H1 (cell line): ENCODE results near the gene SHTN1. TPM values are rescaled to one million over a fixed set of nuclear protein-coding genes. Genes with fewer than 3 reads are reported as not detected.

Experiments used
- CTCF ChIA-PET: fragments of 300-600 bp; sonication (Branson Sonifier 250); formaldehyde crosslinking; loops from one replicate; lab custom pipeline; 2021; ENCODE audit not compliant: partially characterized antibody; lab: Charles Lee
- POLR2A ChIA-PET: fragments of 300-600 bp; sonication (Branson Sonifier 250); formaldehyde crosslinking; loops from one replicate; lab custom pipeline; 2021; ENCODE audit warnings: inconsistent platforms; ENCODE audit not compliant: partially characterized antibody; lab: Charles Lee
- DNase-seq, 2 experiments: peaks; one replicate each; pipeline versions ENCODE4 v3.0.0 to v3.0.0-alpha.2; 2010 to 2022; ENCODE audit warnings: low spot score in 2 of 2, low read depth in 1 of 2, mixed read lengths in 1 of 2
- FAIRE-seq: peaks from 2 replicates; lab custom pipeline; 2011; peaks lifted over from hg19 to GRCh38; lab: Jason Lieb, UNC
- H2AFZ ChIP-seq: 2 replicates; pipeline ENCODE4 v1.8.1; 2012; ENCODE audit warnings: low read length, inconsistent platforms
- H2AK5ac ChIP-seq: 2 replicates; pipeline ENCODE4 v1.6.1; 2013; ENCODE audit warnings: low read depth, low read length
- H2BK120ac ChIP-seq: replicated peaks from 2 replicates; pipeline ENCODE3; 2013; ENCODE audit warnings: low read depth, low read length, inconsistent platforms
- H2BK12ac ChIP-seq: 2 replicates; pipeline ENCODE4 v1.6.1; 2013; ENCODE audit warnings: low read depth, low read length
- H2BK15ac ChIP-seq: 2 replicates; pipeline ENCODE4 v1.6.1; 2013; ENCODE audit warnings: low read length
- H2BK20ac ChIP-seq: 2 replicates; pipeline ENCODE4 v1.6.1; 2013; ENCODE audit warnings: low read length
- H2BK5ac ChIP-seq: 2 replicates; pipeline ENCODE4 v1.6.1; 2013; ENCODE audit warnings: low read depth, low read length
- H3K14ac ChIP-seq: 2 replicates; pipeline ENCODE4 v1.6.1; 2013; ENCODE audit warnings: inconsistent platforms; ENCODE audit not compliant: insufficient read length
- H3K18ac ChIP-seq: 2 replicates; pipeline ENCODE4 v1.6.1; 2013; ENCODE audit warnings: low read length; ENCODE audit errors: extremely low read depth
- H3K23ac ChIP-seq: 2 replicates; pipeline ENCODE4 v1.6.1; 2013; ENCODE audit warnings: inconsistent platforms; ENCODE audit not compliant: insufficient read length
- H3K23me2 ChIP-seq: 2 replicates; pipeline ENCODE4 v1.6.1; 2013; ENCODE audit warnings: low read depth, low read length
- H3K27ac ChIP-seq: 2 replicates; pipeline ENCODE4 v1.6.1; 2011; ENCODE audit warnings: low read depth, low read length, inconsistent platforms
- H3K27me3 ChIP-seq, 4 experiments: replicated peaks in 1 of 4; 1 replicate in 1 of 4; 2 replicates in 3 of 4; pipeline versions ENCODE4 v1.6.1 to v1.8.1; 2011 to 2013; ENCODE audit warnings: low read length in 3 of 4, mild to moderate bottlenecking in 3 of 4, inconsistent platforms in 2 of 4, mixed read lengths in 2 of 4, moderate library complexity in 1 of 4; ENCODE audit not compliant: control insufficient read depth in 3 of 4, insufficient read depth in 3 of 4; ENCODE audit errors: extremely low read depth in 1 of 4
- H3K36me3 ChIP-seq, 4 experiments: 2 replicates each; pipeline versions ENCODE4 v1.6.1 to v1.8.1; 2011 to 2013; ENCODE audit warnings: mild to moderate bottlenecking in 4 of 4, low read length in 3 of 4, moderate library complexity in 2 of 4, control low read depth in 1 of 4, inconsistent platforms in 1 of 4; ENCODE audit not compliant: insufficient read depth in 4 of 4, control insufficient read depth in 2 of 4
- H3K4ac ChIP-seq: replicated peaks from 2 replicates; pipeline ENCODE3; 2013; ENCODE audit warnings: low read length, low read depth, mixed read lengths, inconsistent platforms; ENCODE audit not compliant: insufficient read length
- H3K4me1 ChIP-seq, 4 experiments: replicated peaks in 1 of 4; 1 replicate in 1 of 4; 2 replicates in 3 of 4; pipeline versions ENCODE4 v1.6.1 to v1.8.1; 2011 to 2013; ENCODE audit warnings: low read length in 3 of 4, inconsistent platforms in 2 of 4, mixed read lengths in 1 of 4; ENCODE audit not compliant: insufficient read depth in 4 of 4, control insufficient read depth in 3 of 4
- H3K4me2 ChIP-seq, 2 experiments: 2 replicates each; pipeline versions ENCODE4 v1.6.1 to v1.8.1; 2011 to 2013; ENCODE audit warnings: low read depth in 2 of 2, low read length in 2 of 2, control low read depth in 1 of 2, inconsistent platforms in 1 of 2, mild to moderate bottlenecking in 1 of 2; ENCODE audit not compliant: insufficient read depth in 1 of 2
- H3K4me3 ChIP-seq, 4 experiments: fragments of 200-600, 300-600 bp in 1 of 4; sonication (generic), shearing (Covaris generic), sonication (Bioruptor Twin) in 1 of 4; 2 replicates each; pipeline versions ENCODE4 v1.5.1 to v1.8.1; 2011 to 2016; ENCODE audit warnings: low read length in 4 of 4, low read depth in 3 of 4, control low read depth in 2 of 4, inconsistent platforms in 2 of 4, mild to moderate bottlenecking in 2 of 4, mixed read lengths in 1 of 4, moderate library complexity in 1 of 4; ENCODE audit not compliant: insufficient read depth in 2 of 4; ENCODE audit errors: extremely low read depth in 1 of 4
- H3K56ac ChIP-seq: replicated peaks from 2 replicates; pipeline ENCODE3; 2013; ENCODE audit warnings: low read depth, mild to moderate bottlenecking, mixed read lengths, low read length, inconsistent platforms; ENCODE audit not compliant: insufficient read length
- H3K79me1 ChIP-seq: 2 replicates; pipeline ENCODE4 v1.6.1; 2013; ENCODE audit warnings: low read depth, low read length, control low read depth
- H3K79me2 ChIP-seq, 2 experiments: 2 replicates each; pipeline versions ENCODE4 v1.6.1 to v1.8.1; 2012 to 2013; ENCODE audit warnings: low read length in 2 of 2, mild to moderate bottlenecking in 2 of 2, inconsistent platforms in 1 of 2; ENCODE audit not compliant: insufficient read depth in 2 of 2, control insufficient read depth in 1 of 2
- H3K9ac ChIP-seq, 4 experiments: replicated peaks in 1 of 4; 1 replicate in 1 of 4; 2 replicates in 3 of 4; pipeline versions ENCODE4 v1.6.1 to v1.8.1; 2011 to 2013; ENCODE audit warnings: low read depth in 3 of 4, low read length in 3 of 4, control low read depth in 2 of 4, mild to moderate bottlenecking in 2 of 4, moderate library complexity in 2 of 4, inconsistent platforms in 1 of 4; ENCODE audit errors: extremely low read depth in 1 of 4
- H3K9me3 ChIP-seq, 2 experiments: 2 replicates each; pipeline versions ENCODE4 v1.6.1 to v1.8.1; 2012 to 2013; ENCODE audit warnings: mild to moderate bottlenecking in 2 of 2, moderate library complexity in 2 of 2, control low read depth in 1 of 2, inconsistent platforms in 1 of 2, low read depth in 1 of 2, low read length in 1 of 2, mixed read lengths in 1 of 2; ENCODE audit not compliant: insufficient read depth in 2 of 2
- H4K20me1 ChIP-seq, 2 experiments: replicated peaks in 1 of 2; 2 replicates each; pipeline versions ENCODE3 to v1.8.1; 2011 to 2013; ENCODE audit warnings: inconsistent platforms in 2 of 2, low read length in 2 of 2, mild to moderate bottlenecking in 1 of 2; ENCODE audit not compliant: insufficient read depth in 2 of 2, control insufficient read depth in 1 of 2
- H4K5ac ChIP-seq: 2 replicates; pipeline ENCODE4 v1.6.1; 2013; ENCODE audit warnings: low read length, low read depth, mixed read lengths, inconsistent platforms; ENCODE audit not compliant: insufficient read length
- H4K8ac ChIP-seq: 2 replicates; pipeline ENCODE4 v1.8.0; 2013; ENCODE audit warnings: mild to moderate bottlenecking, moderate library complexity, low read length, inconsistent platforms; ENCODE audit not compliant: insufficient read depth; ENCODE audit errors: extremely low read depth
- H4K91ac ChIP-seq: replicated peaks from 2 replicates; pipeline ENCODE3; 2013; ENCODE audit warnings: low read length, mixed read lengths, inconsistent platforms; ENCODE audit not compliant: insufficient read length
- GABPA ChIP-seq: IDR thresholded peaks from 2 replicates; pipeline ENCODE4 v1.6.1; 2011; ENCODE audit warnings: mild to moderate bottlenecking, low read length, moderate library complexity, borderline replicate concordance; ENCODE audit not compliant: insufficient read depth
- SIX5 ChIP-seq: IDR thresholded peaks from 2 replicates; pipeline ENCODE4 v1.6.1; 2011; ENCODE audit warnings: mild to moderate bottlenecking, low read depth, low read length
- SP1 ChIP-seq: IDR thresholded peaks from 2 replicates; pipeline ENCODE4 v1.6.1; 2011; ENCODE audit warnings: low read depth, low read length
- polyA plus RNA-seq, 7 experiments: library from polyadenylated mRNA; depleted of rRNA in 3 of 7; stranded (reverse) in 5 of 7; unstranded in 2 of 7; fragments of >200 nt in 5 of 7; fragments of 200-250 nt in 2 of 7; gene quantifications; 1 replicate in 5 of 7; 2 replicates in 1 of 7; 4 replicates in 1 of 7; pipeline versions ENCODE4 v1.2.1 to v1.2.3, GENCODE V29; 2011 to 2013; ENCODE audit warnings: missing spikeins in 2 of 7, mixed read lengths in 2 of 7
- total RNA-seq: library from RNA; stranded (reverse); fragmentation: NEBNext Ultra II Directional; extraction: Animal tissue kit (Norgen Biotek cat#: 25700); gene quantifications from 2 replicates; pipeline ENCODE4 v1.2.1, GENCODE V29; 2021
- TF ChIP-seq, protein P1 (sequence below): IDR thresholded peaks from 2 replicates; pipeline ENCODE4 v1.6.1; 2012; ENCODE audit warnings: inconsistent platforms

Gene SHTN1
- total and polyA plus RNA-seq, 2 of the 8 experiments (the other 6 are each of a cell fraction or from before 2014, with no cell fraction given), result 3.3 to 12.7 TPM

DNA sequence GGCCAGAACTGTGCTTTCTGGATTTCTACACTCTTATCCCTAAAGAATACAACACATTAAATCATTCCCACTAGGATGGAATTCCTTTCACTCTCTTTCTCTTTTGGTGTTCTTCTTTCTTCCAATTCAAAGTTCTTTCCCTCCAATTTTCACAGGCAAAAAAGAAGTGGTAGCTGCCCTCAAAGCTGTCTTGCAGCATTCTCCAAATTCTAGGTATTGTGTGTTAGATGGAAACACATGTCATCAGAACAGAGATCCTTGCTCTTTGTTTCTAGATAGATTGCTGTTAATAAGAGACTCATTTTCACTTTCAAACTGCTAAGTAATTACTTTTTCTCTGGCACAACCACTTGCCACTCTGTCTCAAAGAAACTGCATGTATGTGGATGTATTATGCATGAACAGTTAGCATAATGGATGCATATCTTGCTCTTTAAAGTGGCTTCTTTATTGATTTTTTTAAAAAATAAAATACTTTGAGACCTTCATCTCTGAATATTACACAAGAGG is 31.0 kb downstream of the SHTN1 start:
- H4K5ac ChIP-seq, result no peak overlapping the region
- no peak overlapping the region for H3K14ac ChIP-seq
- H2BK120ac ChIP-seq, result no peak overlapping the region
- H3K4me2 ChIP-seq, result no peak overlapping the region
- H3K27ac ChIP-seq, result no peak overlapping the region
- H3K23ac ChIP-seq, result no peak overlapping the region
- no peak for FAIRE-seq
- DNase-seq, result no peak
- no peak overlapping the region for H3K4me3 ChIP-seq
- H2AK5ac ChIP-seq, result no peak overlapping the region
- no peaks in the 10 kb centered on the region for H4K20me1 ChIP-seq
- H3K36me3 ChIP-seq, result peaks cover 0 to 3% (median 0%) of the 10 kb centered on the region in 4 experiments; a peak in 1 of 8 replicates
- no peak overlapping the region for H2BK20ac ChIP-seq
- no peak overlapping the region for H4K8ac ChIP-seq
- H4K91ac ChIP-seq, result no peak overlapping the region
- no peaks in the 10 kb centered on the region for H3K23me2 ChIP-seq
- no peaks in the 10 kb centered on the region for H3K9me3 ChIP-seq
- H3K27me3 ChIP-seq, result no peaks in the 10 kb centered on the region
- H3K79me1 ChIP-seq, result no peaks in the 10 kb centered on the region; the same call in 1 of the 2 replicates
- no peak overlapping the region for H2BK5ac ChIP-seq
- H3K9ac ChIP-seq, result no peak overlapping the region
- H2BK15ac ChIP-seq, result no peak overlapping the region
- no peak overlapping the region for H3K4ac ChIP-seq
- 0 out of 2 replicates have a peak, but pooled peaks have one; percentile 25 for TF ChIP-seq SP1
- no peak for TF ChIP-seq SIX5
- no peak for TF ChIP-seq GABPA
- TF ChIP-seq, protein P1, sequence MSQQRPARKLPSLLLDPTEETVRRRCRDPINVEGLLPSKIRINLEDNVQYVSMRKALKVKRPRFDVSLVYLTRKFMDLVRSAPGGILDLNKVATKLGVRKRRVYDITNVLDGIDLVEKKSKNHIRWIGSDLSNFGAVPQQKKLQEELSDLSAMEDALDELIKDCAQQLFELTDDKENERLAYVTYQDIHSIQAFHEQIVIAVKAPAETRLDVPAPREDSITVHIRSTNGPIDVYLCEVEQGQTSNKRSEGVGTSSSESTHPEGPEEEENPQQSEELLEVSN, result peak; percentile 32; the same call in 1 of the 2 replicates
- TF ChIP-seq, all 59 proteins: peak for 2
- Histone ChIP-seq H3K56ac (no peak overlapping the region), H3K79me2 (no peaks in the 10 kb centered on the region), H3K18ac (no peak overlapping the region), H2BK12ac (no peak overlapping the region), H2AFZ (no peak overlapping the region), H3K4me1 (peaks cover 0 to 9% (median 2%) of the 10 kb centered on the region in 4 experiments; a peak in 4 of 7 replicates)
- ChIA-PET CTCF (interaction anchor here (1.3 kb wide), 1 partner anchor 177 kb away, joined by 4 read pairs; no protein-coding TSS in a partner anchor), POLR2A (interaction anchor here (0.7 kb wide), 1 partner anchor 10 kb away, joined by 3 read pairs; no protein-coding TSS in a partner anchor)
